NCI-H2227 (cell line): ENCODE measurements around the gene PDCD11.

Experiments
- DNase-seq: peaks from one replicate; lab custom pipeline; 2025; ENCODE audit not compliant: unreplicated experiment; lab: John Stamatoyannopoulos, UW

Gene PDCD11

DNA sequence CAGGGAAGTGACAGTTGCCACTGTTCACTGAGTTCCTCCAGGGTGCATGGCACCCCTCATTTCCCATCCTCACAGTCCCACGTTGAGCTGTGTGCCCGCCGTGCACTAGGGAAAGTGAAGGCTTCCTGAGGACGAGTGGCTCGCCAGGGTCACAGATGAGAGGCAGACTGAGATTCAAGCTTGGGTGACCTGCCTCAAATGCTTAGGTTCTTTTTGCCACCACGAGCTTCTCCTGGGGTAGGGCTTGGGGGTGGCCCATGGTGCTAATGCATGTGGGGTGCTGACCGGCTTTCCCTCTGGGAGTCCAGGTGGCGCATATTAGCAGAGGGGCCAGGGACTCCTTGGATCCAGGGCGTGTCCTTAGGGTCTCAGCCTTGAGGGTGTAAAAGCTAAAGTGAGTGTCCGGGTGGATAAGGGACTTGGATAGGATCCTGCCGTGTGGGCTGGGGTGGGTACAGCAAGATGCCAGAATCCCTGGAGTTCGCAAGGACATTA lies 53.8 kb downstream of the PDCD11 start:
- DNase-seq, result no peak

- no peak for DNase-seq
These were observed 54.8 kb downstream of the PDCD11 start for GRCh38 chr10:103451091-103451813.

GRCh38 chr10:103451831-103452505 lies 55.5 kb downstream of the PDCD11 start, which contains the start of gene CALHM2:
Gene CALHM2 (minus strand): TSS chr10:103452370. CDS start chr10:103449941, 2,429 bp downstream.
- peak; percentile 70 for DNase-seq

- no peak for DNase-seq
These were observed 56.2 kb downstream of the PDCD11 start for GRCh38 chr10:103452506-103453230.

GRCh38 chr10:103454026-103454425 lies 57.6 kb downstream of the PDCD11 start:
- no peak for DNase-seq

- no peak for DNase-seq
These were observed 58.8 kb downstream of the PDCD11 start for GRCh38 chr10:103455235-103455634.

- no peak for DNase-seq
These were observed 59.7 kb downstream of the PDCD11 start for GRCh38 chr10:103456074-103456660.

DNA sequence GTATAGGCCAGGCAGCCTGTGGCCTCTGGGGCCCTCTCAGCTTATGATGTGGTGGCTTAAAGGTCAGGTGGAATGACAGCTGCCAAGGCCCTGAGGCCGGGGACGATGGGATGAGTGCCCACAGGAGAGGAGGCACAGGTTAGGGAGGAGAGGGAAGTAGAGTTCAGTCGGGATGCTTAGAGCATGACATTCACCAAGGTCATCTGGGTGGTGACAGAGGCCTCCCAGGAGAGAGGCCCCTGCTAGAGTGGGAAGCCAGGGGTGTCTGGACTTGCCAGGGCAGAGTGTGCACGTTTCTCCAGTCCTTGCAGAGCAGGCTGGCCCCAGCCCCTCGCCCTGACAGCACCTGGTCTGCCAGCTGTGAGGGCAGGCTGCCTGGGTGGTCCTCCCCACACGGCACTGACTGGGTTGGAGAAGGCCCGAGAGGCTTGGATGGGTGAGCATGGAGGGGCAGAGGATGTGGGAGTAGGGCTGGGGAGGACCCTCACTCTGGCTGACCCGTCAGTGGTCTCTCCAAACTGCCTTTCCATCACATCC lies 60.8 kb downstream of the PDCD11 start:
- no peak for DNase-seq

- DNase-seq, result no peak
These were observed 61.6 kb downstream of the PDCD11 start for GRCh38 chr10:103457896-103458583.

- peak; percentile 54 for DNase-seq
These were observed 62.3 kb downstream of the PDCD11 start, which contains the start of gene CALHM1 for GRCh38 chr10:103458720-103459119. Gene CALHM1 (minus strand): TSS chr10:103458900. CDS start chr10:103458751, 149 bp downstream.

GRCh38 chr10:103459615-103460014 lies 63.2 kb downstream of the PDCD11 start:
- DNase-seq, result no peak

DNA sequence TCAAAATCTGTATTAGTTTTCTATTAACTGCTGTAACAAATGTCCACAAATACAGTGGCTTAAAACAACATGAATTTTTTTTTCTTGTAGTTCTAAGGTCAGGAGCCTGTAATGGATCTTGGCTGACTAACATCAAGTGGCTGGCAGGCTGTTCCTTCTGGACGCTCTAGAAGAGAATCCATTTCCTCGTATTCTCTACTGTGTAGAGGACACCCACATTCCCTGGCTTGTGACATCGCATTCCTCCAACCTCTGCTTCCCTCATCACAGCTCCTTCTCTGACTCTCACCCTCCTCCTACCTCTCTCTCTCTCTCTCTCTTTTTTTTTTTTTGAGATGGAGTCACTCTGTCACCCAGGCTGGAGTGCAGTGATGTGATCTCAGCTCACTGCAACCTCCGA lies 67.1 kb downstream of the PDCD11 start:
- DNase-seq, result no peak

DNA sequence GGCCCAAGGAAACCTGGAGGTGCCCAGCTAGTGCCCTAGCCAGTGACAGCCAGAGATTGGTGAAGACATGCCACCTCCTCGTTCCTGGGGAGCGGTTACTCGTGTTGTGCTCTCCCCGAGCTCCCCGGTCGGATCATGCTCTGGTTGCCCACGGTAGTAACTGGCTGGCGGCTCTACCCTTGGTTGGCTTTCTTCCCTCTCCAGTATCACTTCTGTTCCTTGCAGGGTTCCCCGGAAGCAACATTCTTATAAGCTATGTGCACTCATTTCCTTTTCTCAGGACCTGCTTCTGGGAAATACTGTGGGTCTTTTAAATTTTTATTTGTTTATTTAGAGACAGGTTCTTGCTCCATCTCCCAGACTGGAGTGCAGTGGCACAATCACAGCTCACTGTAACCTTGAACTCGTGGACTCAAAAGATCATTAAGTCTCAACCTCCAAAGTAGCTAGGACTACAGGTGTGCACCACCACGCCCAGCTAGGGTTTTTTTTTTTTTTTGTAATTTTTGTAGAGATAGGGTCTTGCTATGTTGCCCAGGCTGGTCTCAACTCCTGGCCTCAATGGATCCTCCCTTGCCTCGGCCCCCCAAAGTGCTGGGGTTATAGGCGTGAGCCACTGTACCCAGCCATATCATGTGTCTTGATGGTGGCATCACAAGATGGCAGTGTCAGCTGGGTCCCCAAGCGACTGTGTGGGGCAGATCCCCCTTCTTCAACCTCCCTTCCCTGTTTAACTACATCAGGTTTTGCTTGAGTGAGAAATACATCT lies 69.2 kb downstream of the PDCD11 start:
- no peak for DNase-seq

- DNase-seq, result no peak
These were observed 70.3 kb downstream of the PDCD11 start for GRCh38 chr10:103466734-103467133.

DNA sequence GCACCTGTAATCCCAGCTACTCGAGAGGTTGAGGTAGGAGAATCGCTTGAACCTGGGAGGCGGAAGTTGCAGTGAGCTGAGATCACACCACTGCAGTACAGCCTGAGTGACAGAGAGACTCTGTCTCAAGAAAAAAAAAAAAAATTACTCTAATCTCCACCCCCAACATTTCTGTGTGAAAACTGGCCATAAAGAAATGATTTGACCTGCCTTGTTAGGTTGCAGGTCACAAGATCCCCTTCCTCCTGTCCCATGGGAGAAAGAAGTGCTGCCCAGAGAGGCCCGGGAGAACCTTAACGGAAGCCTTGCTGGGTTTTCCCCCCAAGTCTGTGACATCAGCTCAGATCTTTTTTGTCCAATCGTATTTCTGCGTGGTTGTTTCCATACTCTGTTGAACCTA lies 71.0 kb downstream of the PDCD11 start:
- DNase-seq, result no peak

DNA sequence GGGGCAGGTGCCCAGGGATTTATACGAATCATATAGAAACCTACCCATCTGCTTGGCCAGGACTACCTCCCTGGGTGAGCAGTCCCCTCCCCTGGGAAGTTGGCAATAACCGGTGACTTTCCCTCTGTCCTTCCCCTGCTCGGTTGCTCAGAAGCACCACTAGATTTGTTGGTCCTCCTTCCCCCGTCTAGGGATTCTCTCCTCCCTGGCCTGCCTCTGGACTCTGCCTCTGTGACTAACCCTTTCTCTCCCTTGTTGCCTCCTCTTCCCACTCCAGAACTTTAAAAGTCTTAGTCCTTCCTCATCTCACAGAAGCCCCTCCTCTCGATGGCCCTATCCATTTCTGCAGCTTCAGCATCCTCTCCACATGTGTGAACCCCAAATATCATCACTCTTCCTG lies 72.8 kb downstream of the PDCD11 start:
- DNase-seq, result no peak

- no peak for DNase-seq
These were observed 74.6 kb downstream of the PDCD11 start for GRCh38 chr10:103470761-103471653.

DNA sequence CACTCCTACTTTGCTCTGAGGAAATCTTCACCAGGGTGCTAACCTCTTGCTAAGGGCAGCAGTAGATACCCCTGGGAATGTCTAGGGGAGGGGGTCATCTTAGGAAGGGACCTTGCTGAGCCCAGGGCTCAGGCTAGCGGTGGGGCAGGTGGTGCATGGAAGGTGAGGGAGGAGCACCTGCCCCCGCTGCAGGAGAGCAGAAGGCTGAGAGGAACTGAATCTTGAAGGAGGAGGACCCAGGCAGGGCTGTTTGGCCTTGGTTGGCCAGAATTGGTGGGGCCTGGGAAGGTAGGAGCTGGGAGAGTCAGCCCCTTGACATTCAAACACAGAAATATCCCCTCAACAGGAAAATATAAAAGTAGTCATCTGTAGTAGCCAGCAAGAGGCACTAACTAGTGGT lies 75.6 kb downstream of the PDCD11 start:
- no peak for DNase-seq

GRCh38 chr10:103473261-103473671 lies 76.8 kb downstream of the PDCD11 start:
- DNase-seq, result no peak
